HepG2 (cell line): ENCODE results near the gene REST. TPM values are rescaled to one million over a fixed set of nuclear protein-coding genes. Genes with fewer than 3 reads are reported as not detected.

Experiments
- ATAC-seq: fragments of 200-7000 bp; cut with Tn5 transposase; 3 replicates; pipeline ENCODE4 v1.9.1; 2020; ENCODE audit warnings: mild to moderate bottlenecking, moderate library complexity
- BruUV-seq: library from RNA; stranded (reverse); fragments of 400-500 nt; replicated peaks from 2 replicates; lab custom pipeline; 2021; lab: Mats Ljungman, UMichigan
- CTCF ChIA-PET: fragments of 300-600 bp; formaldehyde crosslinking; extraction: SDS; loops from one replicate; lab custom pipeline; 2021; ENCODE audit warnings: low total read pairs, inconsistent platforms, low intra/inter-chr PET ratio; lab: Yijun Ruan, JAX
- POLR2A ChIA-PET: fragments of 350-600 bp; sonication (Branson Sonifier 250); formaldehyde crosslinking; loops from one replicate; lab custom pipeline; 2020; ENCODE audit warnings: antibody characterized with exemption, inconsistent platforms; lab: Yijun Ruan, JAX
- DNase-seq: peaks from one replicate; pipeline ENCODE4 v3.0.0-alpha.2; 2015; ENCODE audit warnings: low spot score
- FAIRE-seq: peaks from 3 replicates; lab custom pipeline; 2011; peaks lifted over from hg19 to GRCh38; lab: Jason Lieb, UNC
- H2AFZ ChIP-seq: one replicate; pipeline ENCODE4 v1.6.1; 2011; ENCODE audit warnings: low read length, inconsistent platforms
- H3K27ac ChIP-seq: fragments of 300-600 bp; 3 replicates; pipeline ENCODE4 v1.8.0; 2011; ENCODE audit warnings: mixed run types, mild to moderate bottlenecking, mixed read lengths, low read length, inconsistent platforms; ENCODE audit not compliant: insufficient read depth; ENCODE audit errors: extremely low read length
- H3K27me3 ChIP-seq, 2 experiments: fragments of 200-600 bp in 1 of 2; 2 replicates in 1 of 2; 3 replicates in 1 of 2; pipeline versions ENCODE4 v1.6.0 to v1.8.0; 2011; ENCODE audit warnings: low read length in 2 of 2, mild to moderate bottlenecking in 2 of 2, moderate library complexity in 2 of 2, inconsistent platforms in 1 of 2; ENCODE audit not compliant: insufficient read depth in 2 of 2, control insufficient read depth in 1 of 2
- H3K36me3 ChIP-seq, 2 experiments: fragments of 200-600 bp in 1 of 2; replicated peaks in 1 of 2; 2 replicates in 1 of 2; 3 replicates in 1 of 2; pipeline versions ENCODE4 v1.5.1 to v1.8.0; 2011; ENCODE audit warnings: low read length in 2 of 2, inconsistent platforms in 1 of 2; ENCODE audit not compliant: insufficient read depth in 2 of 2, control insufficient read depth in 1 of 2
- H3K4me1 ChIP-seq: 2 replicates; pipeline ENCODE4 v1.5.1; 2012; ENCODE audit warnings: low read length, inconsistent platforms; ENCODE audit not compliant: insufficient read depth
- H3K4me2 ChIP-seq: 2 replicates; pipeline ENCODE4 v1.6.0; 2011; ENCODE audit warnings: low read depth, low read length, inconsistent platforms
- H3K4me3 ChIP-seq, 3 experiments: fragments of 200-600 bp in 1 of 3; sonication (generic), shearing (Covaris generic) in 1 of 3; replicated peaks in 1 of 3; 2 replicates each; pipeline ENCODE4 v1.5.1; 2011 to 2016; ENCODE audit warnings: low read length in 3 of 3, inconsistent platforms in 2 of 3, low read depth in 2 of 3, mild to moderate bottlenecking in 2 of 3, control low read depth in 1 of 3, mixed read lengths in 1 of 3; ENCODE audit not compliant: insufficient read depth in 1 of 3
- H3K79me2 ChIP-seq: one replicate; pipeline ENCODE4 v1.6.1; 2011; ENCODE audit warnings: low read length, inconsistent platforms; ENCODE audit not compliant: insufficient read depth
- H3K9ac ChIP-seq: 2 replicates; pipeline ENCODE4 v1.6.0; 2011; ENCODE audit warnings: mild to moderate bottlenecking, low read depth, low read length, inconsistent platforms; ENCODE audit not compliant: insufficient read depth
- H3K9me3 ChIP-seq: 2 replicates; pipeline ENCODE4 v1.5.1; 2012; ENCODE audit warnings: mild to moderate bottlenecking, low read length
- H4K20me1 ChIP-seq: 2 replicates; pipeline ENCODE4 v1.6.0; 2011; ENCODE audit warnings: inconsistent platforms, mild to moderate bottlenecking, low read length, moderate library complexity; ENCODE audit not compliant: insufficient read depth
- CBFB ChIP-seq: sonication (generic); formaldehyde crosslinking; IDR thresholded peaks from 2 replicates; pipeline ENCODE4 v1.4.0; 2020; ENCODE audit warnings: missing genetic modification reagents
- EHMT2 ChIP-seq: fragments of 200-600 bp; sonication (generic); IDR thresholded peaks from 2 replicates; pipeline ENCODE4 v1.7.0; 2017; ENCODE audit warnings: antibody characterized with exemption, low read depth, low read length, borderline replicate concordance
- ELF4 ChIP-seq: sonication (generic); formaldehyde crosslinking; IDR thresholded peaks from 2 replicates; pipeline ENCODE4 v1.5.0; 2020; ENCODE audit warnings: missing genetic modification reagents, mild to moderate bottlenecking, moderate library complexity, borderline replicate concordance
- ESRRA ChIP-seq: sonication (generic); formaldehyde crosslinking; IDR thresholded peaks from 2 replicates; pipeline ENCODE4 v1.5.1; 2020; ENCODE audit warnings: mild to moderate bottlenecking, low read depth, missing genetic modification reagents
- GATAD1 ChIP-seq: IDR thresholded peaks from 2 replicates; pipeline ENCODE4 v1.6.1; 2016; ENCODE audit warnings: missing genetic modification reagents, missing compliant biosample characterization
- GRHL1 ChIP-seq: sonication (generic); formaldehyde crosslinking; conservative IDR thresholded peaks from 2 replicates; pipeline ENCODE4 v1.8.0; 2022; ENCODE audit warnings: missing genetic modification reagents
- HOXA5 ChIP-seq: sonication (generic); formaldehyde crosslinking; IDR thresholded peaks from 2 replicates; pipeline ENCODE4 v1.4.0; 2020; ENCODE audit warnings: missing genetic modification reagents
- IRF1 ChIP-seq: sonication (generic); formaldehyde crosslinking; IDR thresholded peaks from 2 replicates; pipeline ENCODE4 v1.4.0; 2020; ENCODE audit warnings: low read depth, mild to moderate bottlenecking, missing genetic modification reagents
- MTF1 ChIP-seq: sonication (generic); formaldehyde crosslinking; IDR thresholded peaks from 2 replicates; pipeline ENCODE4 v1.5.0; 2020; ENCODE audit warnings: missing genetic modification reagents
- MTF2 ChIP-seq: sonication (generic); formaldehyde crosslinking; IDR thresholded peaks from 2 replicates; pipeline ENCODE4 v1.5.0; 2020; ENCODE audit warnings: missing genetic modification reagents, borderline replicate concordance
- ONECUT2 ChIP-seq: sonication (generic); formaldehyde crosslinking; IDR thresholded peaks from 2 replicates; pipeline ENCODE4 v1.4.0; 2020; ENCODE audit warnings: missing genetic modification reagents
- PRMT3 ChIP-seq: sonication (generic); formaldehyde crosslinking; IDR thresholded peaks from 2 replicates; pipeline ENCODE4 v1.8.1; 2022; ENCODE audit warnings: low read depth, mild to moderate bottlenecking, moderate library complexity, missing genetic modification reagents, borderline replicate concordance
- SAP130 ChIP-seq: IDR thresholded peaks from 2 replicates; pipeline ENCODE4 v1.6.1; 2016; ENCODE audit warnings: low read depth
- SKI ChIP-seq: fragments of 450-650 bp; IDR thresholded peaks from one replicate; pipeline ENCODE4 v1.6.1; 2018; ENCODE audit warnings: mild to moderate bottlenecking; ENCODE audit not compliant: partially characterized antibody
- SMC3 ChIP-seq: IDR thresholded peaks from 2 replicates; pipeline ENCODE4 v1.6.1; 2011; ENCODE audit warnings: low read length, improper control_type of control experiment
- ZFP1 ChIP-seq: IDR thresholded peaks from 2 replicates; pipeline ENCODE4 v1.6.1; 2016
- ZNF235 ChIP-seq: sonication (generic); formaldehyde crosslinking; IDR thresholded peaks from 2 replicates; pipeline ENCODE4 v1.8.1; 2023; ENCODE audit warnings: mild to moderate bottlenecking, missing genetic modification reagents, borderline replicate concordance
- ZNF441 ChIP-seq: sonication (generic); formaldehyde crosslinking; IDR thresholded peaks from 2 replicates; pipeline ENCODE4 v1.7.0; 2021; ENCODE audit warnings: missing genetic modification reagents, borderline replicate concordance
- ZNF7 ChIP-seq: IDR thresholded peaks from 2 replicates; pipeline ENCODE4 v1.6.1; 2016; ENCODE audit warnings: missing biosample characterization, missing genetic modification reagents
- ZNF737 ChIP-seq: sonication (generic); formaldehyde crosslinking; IDR thresholded peaks from 2 replicates; pipeline ENCODE4 v1.5.0; 2020; ENCODE audit warnings: missing genetic modification reagents, mild to moderate bottlenecking, borderline replicate concordance
- ZNF781 ChIP-seq: sonication (generic); formaldehyde crosslinking; IDR thresholded peaks from 2 replicates; pipeline ENCODE4 v1.5.1; 2020; ENCODE audit warnings: borderline replicate concordance, mild to moderate bottlenecking, missing genetic modification reagents; ENCODE audit errors: not compliant biosample characterization
- ZSCAN29 ChIP-seq: sonication (generic); formaldehyde crosslinking; conservative IDR thresholded peaks from 2 replicates; pipeline ENCODE4 v1.4.0; 2020; ENCODE audit warnings: mild to moderate bottlenecking, missing genetic modification reagents
- WGBS: methylation state at CpG from one replicate; pipeline ENCODE4 v1.1.6; 2017; ENCODE audit warnings: low lambda C conversion rate; 5-methylcytosine and 5-hydroxymethylcytosine counted together
- in situ Hi-C: cut with HindIII; loops from 2 replicates; pipeline ENCODE4 v1.10.0; 2017; ENCODE audit warnings: low pct_unique_long_range_greater_than_20kb; ENCODE audit not compliant: extremely low pct_ligation_motif_present
- intact Hi-C: fragments of 100-400 bp; cut with micrococcal nuclease; formaldehyde crosslinking; loops from one replicate; pipeline ENCODE4 v1.10.0; 2022; ENCODE audit not compliant: unreplicated experiment
- polyA plus RNA-seq, 8 experiments: library from polyadenylated mRNA; depleted of rRNA in 3 of 8; stranded (reverse) in 7 of 8; unstranded in 1 of 8; fragments of >200 nt; fragmentation: Illumina TruSeq in 4 of 8; extraction: Trizol in 4 of 8; gene quantifications; 2 replicates each; pipeline versions ENCODE4 v1.2.1 to v1.2.3, GENCODE V29; 2011 to 2016; ENCODE audit warnings: low read depth in 4 of 8, missing spikeins in 1 of 8, mixed read lengths in 1 of 8; ENCODE audit not compliant: insufficient read depth in 1 of 8
- total RNA-seq, 5 experiments: library from RNA; depleted of rRNA; stranded (reverse); fragments of >200 nt; fragmentation: Illumina TruSeq; extraction: Trizol; gene quantifications; 2 replicates each; pipeline ENCODE4 v1.2.3, GENCODE V29; 2016; ENCODE audit warnings: low read depth in 1 of 5

Gene REST
- total and polyA plus RNA-seq, 2 of the 13 experiments (the other 11 are each of a cell fraction or from before 2014, with no cell fraction given), result 12.7 to 22.4 TPM

GRCh38 chr4:56978750-56979303 is 71.1 kb downstream of the REST start, which contains the start of gene POLR2B (continued):
- TF ChIP-seq SMC3, result no peak
- TF ChIP-seq ZSCAN29 (CRISPR knock-in tag), result no peak
- TF ChIP-seq ESRRA (CRISPR knock-in tag), result no peak
- TF ChIP-seq CBFB (CRISPR knock-in tag), result no peak
- no peak for TF ChIP-seq EHMT2
- no peak for TF ChIP-seq ONECUT2 (CRISPR knock-in tag)
- TF ChIP-seq ZNF781 (CRISPR knock-in tag), result no peak

- Histone ChIP-seq H3K27ac (peak overlapping the region; percentile 88), H3K27me3 (no peaks in the 10 kb centered on the region; a peak in 1 of 5 replicates), H3K79me2 (peaks cover 83% of the 10 kb centered on the region), H3K9me3 (no peaks in the 10 kb centered on the region), H2AFZ (no peak overlapping the region), H3K4me2 (peak overlapping the region; percentile 89), H3K36me3 (no peaks in the 10 kb centered on the region), H3K9ac (peak overlapping the region; percentile 97), H4K20me1 (peaks cover 37% of the 10 kb centered on the region), H3K4me1 (peaks cover 41% of the 10 kb centered on the region), H3K4me3 (peak overlapping the region; percentile 90 to 93 (median 92))
- DNase-seq (peak; percentile 31), FAIRE-seq (no peak), ATAC-seq (no peak)
- in situ Hi-C loops, result no loop called here
- 3% methylated on average over 21 of the region's 21 CpGs for WGBS
- intact Hi-C loops, result loop anchor here (5.0 kb wide), 1 partner anchor 542 kb away; the partner anchor contains the start of genes PAICS and PPAT
- CTCF ChIA-PET, result no interaction called here
- POLR2A ChIA-PET, result interaction anchor here (0.7 to 3.5 kb wide), 7 partner anchors 9 to 543 kb away, joined by 3 to 49 read pairs (median 5); partner anchors contain the start of genes PAICS, PPAT and REST
- no TSS peak for BruUV-seq
- no peak for TF ChIP-seq IRF1
- TF ChIP-seq SKI, result no peak
- 0 out of 2 replicates have a peak, but pooled peaks have one; percentile 11 for TF ChIP-seq SAP130 (CRISPR knock-in tag)
- no peak for TF ChIP-seq PRMT3 (CRISPR knock-in tag)
- no peak for TF ChIP-seq MTF2 (CRISPR knock-in tag)
- TF ChIP-seq ZNF7 (CRISPR knock-in tag), result no peak
- TF ChIP-seq ELF4, result no peak
- TF ChIP-seq GRHL1 (CRISPR knock-in tag), result no peak
- TF ChIP-seq ZNF737 (CRISPR knock-in tag), result no peak
- TF ChIP-seq ZNF235 (CRISPR knock-in tag), result no peak
- no peak for TF ChIP-seq HOXA5 (CRISPR knock-in tag)
- TF ChIP-seq GATAD1 (CRISPR knock-in tag), result 0 out of 2 replicates have a peak, but pooled peaks have one; percentile 20
- TF ChIP-seq ZFP1 (CRISPR knock-in tag), result no peak
- TF ChIP-seq ZNF441 (CRISPR knock-in tag), result 0 out of 2 replicates have a peak, but pooled peaks have one; percentile 49
- TF ChIP-seq MTF1 (CRISPR knock-in tag), result no peak
Observed at GRCh38 chr4:56979421-56980072, 71.8 kb downstream of the REST start.
